Fibroblast of upper back skin (primary cell): ENCODE data around the gene GNG11.

Experiments
- DNase-seq: peaks from one replicate; pipeline ENCODE4 v3.0.0-alpha.2; 2013

Gene GNG11

GRCh38 chr7:93948873-93949272 is 27.3 kb downstream of the GNG11 start:
- no peak for DNase-seq

- DNase-seq: peak; percentile 86
Measured at GRCh38 chr7:93949423-93949822, 27.9 kb downstream of the GNG11 start.

GRCh38 chr7:93955304-93955703 is 33.8 kb downstream of the GNG11 start:
- DNase-seq: no peak

GRCh38 chr7:93957767-93958166 is 36.2 kb downstream of the GNG11 start:
- no peak for DNase-seq

- peak; percentile 44 for DNase-seq
Measured at GRCh38 chr7:93958216-93958615, 36.7 kb downstream of the GNG11 start.

- DNase-seq: no peak
Measured at GRCh38 chr7:93958651-93959050, 37.1 kb downstream of the GNG11 start.

- no peak for DNase-seq
Measured at GRCh38 chr7:93960986-93961385, 39.5 kb downstream of the GNG11 start.

- no peak for DNase-seq
Measured at GRCh38 chr7:93964262-93964661, 42.7 kb downstream of the GNG11 start.

- DNase-seq: peak; percentile 44
Measured at GRCh38 chr7:93964813-93965212, 43.3 kb downstream of the GNG11 start.

- DNase-seq: no peak
Measured at GRCh38 chr7:93968911-93969620, 47.5 kb downstream of the GNG11 start.

- DNase-seq: peak; percentile 31
Measured at GRCh38 chr7:93972029-93972725, 50.6 kb downstream of the GNG11 start.

- peak; percentile 36 for DNase-seq
Measured at GRCh38 chr7:93973134-93973533, 51.6 kb downstream of the GNG11 start.

- no peak for DNase-seq
Measured at GRCh38 chr7:93977211-93977950, 55.8 kb downstream of the GNG11 start.
